ENCODE data around the gene UBXN2A. TPM values are rescaled to one million over a fixed set of nuclear protein-coding genes. Genes with fewer than 3 reads are reported as not detected.

UBXN2A gene
- total RNA-seq, 1 experiment from 2014 or later = 15.1 TPM

GRCh38 chr2:24045511-24046508, 105.5 kb downstream of the UBXN2A start:
- Mint-ChIP-seq H3K27ac (ENCODE audit: unreplicated experiment) (no peak overlapping the region), H3K36me3 (ENCODE audit: insufficient read depth, unreplicated experiment) (peaks cover 34% of the 10 kb centered on the region), H3K4me1 (ENCODE audit: low read depth, unreplicated experiment) (peaks cover 9% of the 10 kb centered on the region), H3K9me3 (ENCODE audit: low read depth, unreplicated experiment) (no peaks in the 10 kb centered on the region), H3K27me3 (ENCODE audit: unreplicated experiment) (no peaks in the 10 kb centered on the region), H3K4me3 (ENCODE audit: low read depth, unreplicated experiment) (peak overlapping the region; percentile 88)
- intact Hi-C loops (cut with micrococcal nuclease; ENCODE audit: unreplicated experiment) = loop anchor here (2.0 kb wide), 1 partner anchor 31 kb away; the partner anchor contains the start of gene SF3B6
- no TSS peak for BruUV-seq (replicated peaks)
- TF ChIP-seq CTCF (IDR thresholded peaks at IDR 0.05; ENCODE audit: unreplicated experiment) = no peak
- CTCF ChIA-PET = interaction anchor here (0.6 to 0.7 kb wide), 3 partner anchors 9 to 1402 kb away, joined by 3 to 6 read pairs (median 4); no protein-coding TSS in a partner anchor
- no peak for DNase-seq

- H3K27me3 Mint-ChIP-seq (ENCODE audit: unreplicated experiment) = no peaks in the 10 kb centered on the region
- CTCF ChIA-PET = interaction anchor here (0.8 to 1.8 kb wide), 3 partner anchors 14 to 222 kb away, joined by 3 to 13 read pairs (median 11); partner anchors contain the start of gene ATAD2B
- TF ChIP-seq CTCF (IDR thresholded peaks at IDR 0.05; ENCODE audit: unreplicated experiment) = no peak
- no TSS peak for BruUV-seq (replicated peaks)
- DNase-seq = no peak
- peaks cover 9% of the 10 kb centered on the region for H3K4me1 Mint-ChIP-seq (ENCODE audit: low read depth, unreplicated experiment)
- intact Hi-C loops (cut with micrococcal nuclease; ENCODE audit: unreplicated experiment) = loop anchor here (2.0 kb wide), 1 partner anchor 30 kb away; the partner anchor contains the start of gene SF3B6
- H3K27ac Mint-ChIP-seq (ENCODE audit: unreplicated experiment) = no peak overlapping the region
- H3K9me3 Mint-ChIP-seq (ENCODE audit: low read depth, unreplicated experiment) = no peaks in the 10 kb centered on the region
- peak overlapping the region; percentile 88 for H3K4me3 Mint-ChIP-seq (ENCODE audit: low read depth, unreplicated experiment)
- peaks cover 34% of the 10 kb centered on the region for H3K36me3 Mint-ChIP-seq (ENCODE audit: insufficient read depth, unreplicated experiment)
Observed at GRCh38 chr2:24046599-24046929, 106.3 kb downstream of the UBXN2A start.

- peaks cover 34% of the 10 kb centered on the region for H3K36me3 Mint-ChIP-seq (ENCODE audit: insufficient read depth, unreplicated experiment)
- DNase-seq = peak; percentile 94
- H3K27ac Mint-ChIP-seq (ENCODE audit: unreplicated experiment) = peak within 1 kb of the TSS; percentile 50
- TF ChIP-seq CTCF (IDR thresholded peaks at IDR 0.05; ENCODE audit: unreplicated experiment) = no peak
- H3K27me3 Mint-ChIP-seq (ENCODE audit: unreplicated experiment) = no peaks in the 10 kb centered on the region
- H3K4me1 Mint-ChIP-seq (ENCODE audit: low read depth, unreplicated experiment) = peaks cover 9% of the 10 kb centered on the region
- H3K9me3 Mint-ChIP-seq (ENCODE audit: low read depth, unreplicated experiment) = no peaks in the 10 kb centered on the region
- intact Hi-C loops (cut with micrococcal nuclease; ENCODE audit: unreplicated experiment) = loop anchor here (2.0 kb wide), 1 partner anchor 30 kb away; the partner anchor contains the start of gene SF3B6
- peak within 1 kb of the TSS; percentile 88 for H3K4me3 Mint-ChIP-seq (ENCODE audit: low read depth, unreplicated experiment)
- CTCF ChIA-PET = interaction anchor here (0.5 to 1.8 kb wide), 7 partner anchors 13 to 248 kb away, joined by 3 to 13 read pairs (median 4); partner anchors contain the start of genes ATAD2B, SF3B6 and TP53I3
- no TSS peak for BruUV-seq (replicated peaks)
Observed at GRCh38 chr2:24046930-24047702, 106.9 kb downstream of the UBXN2A start, which contains the start of gene WDCP. WDCP (minus strand) TSS chr2:24047391; CDS start chr2:24039494, 7,897 bp downstream.

GRCh38 chr2:24047703-24048033, 107.4 kb downstream of the UBXN2A start:
- Mint-ChIP-seq H3K27me3 (ENCODE audit: unreplicated experiment) (no peaks in the 10 kb centered on the region), H3K4me1 (ENCODE audit: low read depth, unreplicated experiment) (peaks cover 9% of the 10 kb centered on the region), H3K27ac (ENCODE audit: unreplicated experiment) (peak overlapping the region; percentile 50), H3K4me3 (ENCODE audit: low read depth, unreplicated experiment) (peak overlapping the region; percentile 88), H3K36me3 (ENCODE audit: insufficient read depth, unreplicated experiment) (peaks cover 34% of the 10 kb centered on the region), H3K9me3 (ENCODE audit: low read depth, unreplicated experiment) (no peaks in the 10 kb centered on the region)
- BruUV-seq (replicated peaks) = no TSS peak
- TF ChIP-seq CTCF (IDR thresholded peaks at IDR 0.05; ENCODE audit: unreplicated experiment) = no peak
- no peak for DNase-seq
- intact Hi-C loops (cut with micrococcal nuclease; ENCODE audit: unreplicated experiment) = loop anchor here (2.0 kb wide), 1 partner anchor 29 kb away; the partner anchor contains the start of gene SF3B6
- CTCF ChIA-PET = interaction anchor here (0.5 to 1.8 kb wide), 6 partner anchors 18 to 248 kb away, joined by 3 to 13 read pairs (median 6); partner anchors contain the start of genes ATAD2B, SF3B6 and TP53I3

Measured in Calu3 (cell line).